K562 (cell line): ENCODE data around the gene ITPKB. TPM values are rescaled to one million over a fixed set of nuclear protein-coding genes. Genes with fewer than 3 reads are reported as not detected.

Source experiments
- ATAC-seq: fragments of 200-7000 bp; cut with Tn5 transposase; 3 replicates; pipeline ENCODE4 v1.9.1; 2020; ENCODE audit warnings: moderate library complexity
- BruUV-seq: library from RNA; stranded (reverse); fragments of 400-500 nt; replicated peaks from 2 replicates; lab custom pipeline; 2021; lab: Mats Ljungman, UMichigan
- CTCF ChIA-PET: fragments of 300-600 bp; formaldehyde crosslinking; extraction: SDS; loops from one replicate; lab custom pipeline; 2021; ENCODE audit warnings: low intra/inter-chr PET ratio; lab: Yijun Ruan, JAX
- POLR2A ChIA-PET: fragments of 300-600, 350-650 bp; sonication (Branson Sonifier 250); formaldehyde crosslinking; extraction: SDS; loops from one replicate; lab custom pipeline; 2021; ENCODE audit warnings: antibody characterized with exemption, inconsistent platforms; lab: Yijun Ruan, JAX
- DNase-seq, 4 experiments: peaks; one replicate each; pipeline versions ENCODE4 v3.0.0 to v3.0.0-alpha.2; 2011 to 2018; ENCODE audit warnings: low spot score in 3 of 4, mixed read lengths in 3 of 4; ENCODE audit errors: extremely low read depth in 1 of 4
- FAIRE-seq: peaks from 2 replicates; lab custom pipeline; 2011; peaks lifted over from hg19 to GRCh38; lab: Jason Lieb, UNC
- H2AFZ ChIP-seq: 2 replicates; pipeline ENCODE4 v1.6.0; 2011; ENCODE audit warnings: low read depth, low read length, control low read depth, inconsistent platforms
- H3K27ac ChIP-seq: fragments of 200-600 bp; 3 replicates; pipeline ENCODE4 v1.8.0; 2011; ENCODE audit warnings: low read depth, mild to moderate bottlenecking, control low read depth, inconsistent platforms, low read length, moderate library complexity, mixed read lengths; ENCODE audit errors: extremely low read depth
- H3K27me3 ChIP-seq, 2 experiments: fragments of 300-600 bp in 1 of 2; 2 replicates in 1 of 2; 3 replicates in 1 of 2; pipeline versions ENCODE4 v1.6.0 to v1.8.0; 2011; ENCODE audit warnings: inconsistent platforms in 2 of 2, low read length in 2 of 2, mild to moderate bottlenecking in 1 of 2, mixed read lengths in 1 of 2, moderate library complexity in 1 of 2; ENCODE audit not compliant: control insufficient read depth in 2 of 2, insufficient read depth in 2 of 2
- H3K36me3 ChIP-seq: fragments of 300-600 bp; 3 replicates; pipeline ENCODE4 v1.8.0; 2011; ENCODE audit warnings: mild to moderate bottlenecking, low read length, inconsistent platforms; ENCODE audit not compliant: control insufficient read depth, insufficient read depth
- H3K4me1 ChIP-seq, 2 experiments: fragments of 200-600 bp in 1 of 2; replicated peaks in 1 of 2; 2 replicates in 1 of 2; 3 replicates in 1 of 2; pipeline versions ENCODE4 v1.5.1 to v1.8.0; 2011; ENCODE audit warnings: inconsistent platforms in 2 of 2, low read length in 2 of 2, mild to moderate bottlenecking in 1 of 2, mixed read lengths in 1 of 2, moderate library complexity in 1 of 2; ENCODE audit not compliant: control insufficient read depth in 2 of 2, insufficient read depth in 2 of 2
- H3K4me2 ChIP-seq: 2 replicates; pipeline ENCODE4 v1.6.1; 2011; ENCODE audit warnings: low read length, control low read depth, inconsistent platforms, mixed read lengths; ENCODE audit not compliant: insufficient read depth
- H3K4me3 ChIP-seq: fragments of 200-600 bp; sonication (generic), shearing (Covaris generic); 2 replicates; pipeline ENCODE4 v1.5.1; 2016; ENCODE audit warnings: control low read depth, inconsistent platforms
- H3K79me2 ChIP-seq: fragments of 200-600 bp; 3 replicates; pipeline ENCODE4 v1.8.0; 2011; ENCODE audit warnings: low read length, inconsistent platforms; ENCODE audit not compliant: control insufficient read depth, insufficient read depth
- H3K9ac ChIP-seq, 2 experiments: 2 replicates each; pipeline versions ENCODE4 v1.6.0 to v1.6.1; 2011; ENCODE audit warnings: low read depth in 2 of 2, low read length in 2 of 2, control low read depth in 1 of 2, inconsistent platforms in 1 of 2, mild to moderate bottlenecking in 1 of 2, mixed read lengths in 1 of 2; ENCODE audit not compliant: insufficient read depth in 1 of 2
- H3K9me1 ChIP-seq: one replicate; pipeline ENCODE4 v1.6.0; 2011; ENCODE audit warnings: inconsistent platforms, mild to moderate bottlenecking, low read length, moderate library complexity; ENCODE audit not compliant: control insufficient read depth, insufficient read depth
- H3K9me3 ChIP-seq: replicated peaks from 2 replicates; pipeline ENCODE4 v1.5.1; 2011; ENCODE audit warnings: low read depth, low read length, inconsistent platforms; ENCODE audit not compliant: control insufficient read depth, insufficient read depth
- H4K20me1 ChIP-seq: replicated peaks from 2 replicates; pipeline ENCODE4 v1.6.1; 2011; ENCODE audit warnings: low read length, inconsistent platforms, mixed read lengths; ENCODE audit not compliant: control insufficient read depth, insufficient read depth
- ARID2 ChIP-seq: fragments of 450-650 bp; IDR thresholded peaks from 2 replicates; pipeline ENCODE4 v1.6.1; 2017; ENCODE audit warnings: antibody characterized with exemption, mild to moderate bottlenecking
- BRF2 ChIP-seq: IDR thresholded peaks from 3 replicates; pipeline ENCODE4 v1.6.1; 2011; ENCODE audit warnings: borderline replicate concordance, mild to moderate bottlenecking; ENCODE audit not compliant: insufficient read length, insufficient read depth
- CBX8 ChIP-seq: fragments of 200-600 bp; sonication (generic); IDR thresholded peaks from 2 replicates; pipeline ENCODE4 v1.6.1; 2012; ENCODE audit warnings: borderline replicate concordance, mixed run types, low read depth, mild to moderate bottlenecking, moderate library complexity, mixed read lengths, low read length, control low read depth, inconsistent platforms; ENCODE audit not compliant: poor library complexity, severe bottlenecking; ENCODE audit errors: extremely low read depth
- HMBOX1 ChIP-seq: sonication (generic); IDR thresholded peaks from 2 replicates; pipeline ENCODE4 v1.6.1; 2016
- HMG20B ChIP-seq: fragments of 250-450 bp; sonication (Bioruptor Pico); IDR thresholded peaks from 2 replicates; pipeline ENCODE4 v1.5.0; 2021; ENCODE audit warnings: mild to moderate bottlenecking
- KDM1A ChIP-seq, 2 experiments: fragments of 450-650 bp; IDR thresholded peaks; 2 replicates each; pipeline ENCODE4 v1.6.1; 2016; ENCODE audit warnings: mild to moderate bottlenecking in 2 of 2
- NR2C2 ChIP-seq, 2 experiments: fragments of 200-800 bp in 1 of 2; sonication (Bioruptor generic) in 1 of 2; sonication (generic) in 1 of 2; formaldehyde crosslinking in 1 of 2; IDR thresholded peaks; 2 replicates each; pipeline versions ENCODE4 v1.6.1 to v1.8.0; 2016 to 2022; ENCODE audit warnings: mild to moderate bottlenecking in 1 of 2, missing compliant biosample characterization in 1 of 2, missing genetic modification characterization in 1 of 2, missing genetic modification reagents in 1 of 2
- NR3C1 ChIP-seq: sonication (generic); formaldehyde crosslinking; IDR thresholded peaks from 2 replicates; pipeline ENCODE4 v1.8.1; 2022; ENCODE audit warnings: missing genetic modification reagents
- NUFIP1 ChIP-seq: fragments of 450-650 bp; IDR thresholded peaks from 2 replicates; pipeline ENCODE4 v1.6.1; 2018; ENCODE audit not compliant: partially characterized antibody
- ZFX ChIP-seq: sonication (generic); formaldehyde crosslinking; IDR thresholded peaks from 2 replicates; pipeline ENCODE4 v1.8.0; 2022; ENCODE audit warnings: mild to moderate bottlenecking, missing genetic modification reagents, moderate library complexity
- ZNF143 ChIP-seq: sonication (generic); formaldehyde crosslinking; IDR thresholded peaks from 2 replicates; pipeline ENCODE4 v1.9.0; 2022; ENCODE audit warnings: mild to moderate bottlenecking, missing genetic modification reagents
- ZNF217 ChIP-seq: sonication (generic); formaldehyde crosslinking; IDR thresholded peaks from 2 replicates; pipeline ENCODE4 v1.8.0; 2022; ENCODE audit warnings: mild to moderate bottlenecking, missing genetic modification reagents
- ZNF354B ChIP-seq: fragments of 250-450 bp; sonication (Bioruptor Pico); IDR thresholded peaks from 2 replicates; pipeline ENCODE4 v1.4.0; 2020
- ZNF398 ChIP-seq: fragments of 250-450 bp; sonication (Bioruptor Pico); IDR thresholded peaks from 2 replicates; pipeline ENCODE4 v1.8.0; 2021; ENCODE audit warnings: moderate library complexity, mild to moderate bottlenecking, inconsistent platforms
- WGBS: fragments of 100-300 bp; shearing (Covaris generic); methylation state at CpG from one replicate; pipeline ENCODE4 v1.1.6; 2016; ENCODE audit warnings: low coverage, mixed read lengths; ENCODE audit not compliant: insufficient coverage; ENCODE audit errors: missing lambda C conversion rate; 5-methylcytosine and 5-hydroxymethylcytosine counted together
- in situ Hi-C: fragments of 300-500 bp; cut with MboI; formaldehyde crosslinking; loops from 4 replicates; pipeline ENCODE4 v1.15.0; 2018; ENCODE audit warnings: inconsistent platforms, mixed read lengths
- intact Hi-C: fragments of 100-400 bp; cut with micrococcal nuclease; formaldehyde crosslinking; loops from 2 replicates; pipeline ENCODE4 v1.14.2; 2022
- polyA plus RNA-seq, 8 experiments: library from polyadenylated mRNA; depleted of rRNA in 4 of 8; stranded (reverse) in 5 of 8; unstranded in 3 of 8; fragments of >200 nt; fragmentation: Nextera tagmentation in 2 of 8; fragmentation: Illumina TruSeq in 1 of 8; extraction: Ambion mirVana in 2 of 8; extraction: Trizol in 1 of 8; gene quantifications; 2 replicates each; pipeline versions ENCODE4 v1.2.1 to v1.2.3, GENCODE V29; 2011 to 2014; ENCODE audit warnings: inconsistent platforms in 1 of 8, missing spikeins in 1 of 8
- total RNA-seq, 7 experiments: library from RNA; depleted of rRNA in 6 of 7; stranded (reverse); fragments of >200 nt in 6 of 7; fragmentation: Illumina TruSeq in 2 of 7; extraction: Trizol in 2 of 7; gene quantifications; 2 replicates each; pipeline versions ENCODE4 v1.2.1 to v1.2.3, GENCODE V29; 2011 to 2021; ENCODE audit warnings: low replicate concordance in 1 of 7
- TF ChIP-seq, protein P1 (sequence below): fragments of 450-650 bp; formaldehyde crosslinking; conservative IDR thresholded peaks from 2 replicates; pipeline ENCODE4 v1.4.0; 2022; ENCODE audit warnings: mild to moderate bottlenecking, missing genetic modification characterization

The ITPKB gene
- total and polyA plus RNA-seq, 9 of the 15 experiments (the other 6 are each of a cell fraction or from before 2014, with no cell fraction given), result 0.01 to 0.22 TPM; not detected in 7

DNA sequence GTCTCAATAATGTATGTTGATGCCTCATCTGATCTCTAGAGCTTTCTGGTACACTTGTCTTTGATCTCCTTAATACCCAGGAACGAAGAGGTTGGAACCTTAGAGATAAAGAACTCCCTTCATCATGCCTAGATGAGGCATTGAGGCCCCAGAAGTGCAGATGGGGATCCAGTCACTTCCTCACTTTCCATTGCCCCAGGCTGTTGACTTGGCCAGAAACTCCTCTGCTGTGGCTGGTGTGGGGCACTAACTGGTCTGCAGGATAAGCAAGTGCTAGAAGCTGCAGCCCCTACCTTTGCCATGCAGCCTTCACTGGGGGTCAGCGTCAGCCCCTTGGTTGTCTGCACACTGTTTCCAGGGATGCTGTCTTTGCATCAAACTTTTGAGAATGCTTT is 140.6 kb downstream of the ITPKB start:
- CTCF ChIA-PET, result no interaction called here
- FAIRE-seq (no peak), DNase-seq (no peak), ATAC-seq (no peak)
- BruUV-seq, result no TSS peak
- Histone ChIP-seq H3K9me1 (no peaks in the 10 kb centered on the region), H3K9ac (no peak overlapping the region), H3K4me3 (no peak overlapping the region), H3K79me2 (no peaks in the 10 kb centered on the region), H3K36me3 (no peaks in the 10 kb centered on the region), H4K20me1 (peaks cover 5% of the 10 kb centered on the region; the same call in 1 of the 2 replicates), H3K4me2 (no peak overlapping the region), H3K27me3 (peaks cover 48 to 88% of the 10 kb centered on the region in 2 experiments), H2AFZ (no peak overlapping the region), H3K4me1 (peaks cover 0 to 8% of the 10 kb centered on the region in 2 experiments; a peak in 1 of 5 replicates), H3K27ac (no peak overlapping the region), H3K9me3 (no peaks in the 10 kb centered on the region)
- in situ Hi-C loops, result no loop called here
- POLR2A ChIA-PET, result no interaction called here
- intact Hi-C loops, result no loop called here
- WGBS, result 0% methylated on average over 2 of the region's 2 CpGs
- TF ChIP-seq ZNF398 (CRISPR knock-in tag) (no peak), BRF2 (no peak), HMG20B (CRISPR knock-in tag) (no peak), NR2C2 (CRISPR knock-in tag; IDR thresholded peaks at IDR 0.05) (no peak), NR2C2 (tag; IDR thresholded peaks at IDR 0.05) (no peak), KDM1A (IDR thresholded peaks at IDR 0.05) (no peak), CBX8 (no peak), NR3C1 (CRISPR knock-in tag) (no peak), ZFX (CRISPR knock-in tag) (no peak), ARID2 (no peak), ZNF217 (CRISPR knock-in tag) (no peak), ZNF143 (CRISPR knock-in tag) (no peak), HMBOX1 (no peak), NUFIP1 (no peak), ZNF354B (CRISPR knock-in tag) (no peak)
- TF ChIP-seq, protein P1, sequence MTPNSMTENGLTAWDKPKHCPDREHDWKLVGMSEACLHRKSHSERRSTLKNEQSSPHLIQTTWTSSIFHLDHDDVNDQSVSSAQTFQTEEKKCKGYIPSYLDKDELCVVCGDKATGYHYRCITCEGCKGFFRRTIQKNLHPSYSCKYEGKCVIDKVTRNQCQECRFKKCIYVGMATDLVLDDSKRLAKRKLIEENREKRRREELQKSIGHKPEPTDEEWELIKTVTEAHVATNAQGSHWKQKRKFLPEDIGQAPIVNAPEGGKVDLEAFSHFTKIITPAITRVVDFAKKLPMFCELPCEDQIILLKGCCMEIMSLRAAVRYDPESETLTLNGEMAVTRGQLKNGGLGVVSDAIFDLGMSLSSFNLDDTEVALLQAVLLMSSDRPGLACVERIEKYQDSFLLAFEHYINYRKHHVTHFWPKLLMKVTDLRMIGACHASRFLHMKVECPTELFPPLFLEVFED (CRISPR knock-in tag), result no peak
